Liver (tissue), 3 donors: Measurements from ENCODE around the gene AUH.

Source experiments
- EGR1 ChIP-seq, 2 donors: IDR thresholded peaks; 2 replicates each; pipeline ENCODE4 v1.6.1; 2016 to 2018; ENCODE audit warnings: antibody characterized with exemption in 2 of 2, low read depth in 2 of 2
- HNF4A ChIP-seq, 2 donors: conservative IDR thresholded peaks; 2 replicates each; pipeline ENCODE4 v1.6.1; 2016; ENCODE audit warnings: antibody characterized with exemption in 2 of 2, mild to moderate bottlenecking in 2 of 2
- HNF4G ChIP-seq: IDR thresholded peaks from 2 replicates; pipeline ENCODE4 v1.6.1; 2016; ENCODE audit warnings: antibody characterized with exemption
- JUND ChIP-seq, 2 donors: IDR thresholded peaks; 2 replicates each; pipeline ENCODE4 v1.6.1; 2016; ENCODE audit warnings: antibody characterized with exemption in 2 of 2
- NR2F2 ChIP-seq: IDR thresholded peaks from 2 replicates; pipeline ENCODE4 v1.6.1; 2016; ENCODE audit warnings: antibody characterized with exemption
- RAD21 ChIP-seq, 2 donors: IDR thresholded peaks; 2 replicates each; pipeline ENCODE4 v1.6.1; 2016; ENCODE audit warnings: antibody characterized with exemption in 2 of 2, mild to moderate bottlenecking in 2 of 2
- RXRA ChIP-seq, 2 donors: IDR thresholded peaks; 2 replicates each; pipeline ENCODE4 v1.6.1; 2017 to 2018; ENCODE audit warnings: antibody characterized with exemption in 2 of 2, mild to moderate bottlenecking in 1 of 2
- TAF1 ChIP-seq: conservative IDR thresholded peaks from 2 replicates; pipeline ENCODE4 v1.6.1; 2016; ENCODE audit warnings: antibody characterized with exemption, mild to moderate bottlenecking
- YY1 ChIP-seq: IDR thresholded peaks from 2 replicates; pipeline ENCODE4 v1.6.1; 2016; ENCODE audit warnings: antibody characterized with exemption, mild to moderate bottlenecking
- TF ChIP-seq, protein P1 (sequence below): fragments of 150-350 bp; IDR thresholded peaks from 2 replicates; pipeline ENCODE4 v1.5.1; 2017; ENCODE audit warnings: improper control_type of control experiment, low read depth, low read length; ENCODE audit not compliant: missing input control
- TF ChIP-seq, protein P2 (sequence below): IDR thresholded peaks from 2 replicates; pipeline ENCODE4 v1.6.1; 2016; ENCODE audit warnings: antibody characterized with exemption, mild to moderate bottlenecking
- donor health status: healthy.
- donor health status: healthy.

DNA sequence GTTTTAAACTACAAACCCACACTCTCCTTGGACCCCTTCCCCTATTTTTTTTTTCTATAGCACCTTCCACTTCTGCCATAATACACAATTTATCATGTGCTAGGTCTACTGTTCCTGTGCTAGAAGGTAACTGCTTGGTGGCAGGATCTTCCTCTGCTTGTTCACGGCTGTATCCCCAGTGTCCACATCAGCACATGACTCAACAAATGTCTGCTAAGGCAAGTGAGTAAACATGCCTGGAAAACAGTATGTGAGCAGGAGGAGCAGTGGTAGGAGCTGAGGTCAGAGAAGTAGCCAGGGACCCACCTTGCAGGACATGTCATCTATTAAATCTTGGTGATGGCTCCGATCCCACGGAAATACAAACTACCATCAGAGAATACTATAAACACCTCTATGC lies 79.4 kb downstream of the AUH start:
- TF ChIP-seq HNF4G (no peak), HNF4A (conservative IDR thresholded peaks at IDR 0.05) (no peak), RAD21 (IDR thresholded peaks at IDR 0.05) (no peak), TAF1 (no peak), EGR1 (IDR thresholded peaks at IDR 0.05; ENCODE audit: low read depth in 2 of 2) (no peak), JUND (IDR thresholded peaks at IDR 0.05) (no peak), YY1 (no peak), NR2F2 (no peak), RXRA (IDR thresholded peaks at IDR 0.05) (no peak)
- TF ChIP-seq, protein P1, sequence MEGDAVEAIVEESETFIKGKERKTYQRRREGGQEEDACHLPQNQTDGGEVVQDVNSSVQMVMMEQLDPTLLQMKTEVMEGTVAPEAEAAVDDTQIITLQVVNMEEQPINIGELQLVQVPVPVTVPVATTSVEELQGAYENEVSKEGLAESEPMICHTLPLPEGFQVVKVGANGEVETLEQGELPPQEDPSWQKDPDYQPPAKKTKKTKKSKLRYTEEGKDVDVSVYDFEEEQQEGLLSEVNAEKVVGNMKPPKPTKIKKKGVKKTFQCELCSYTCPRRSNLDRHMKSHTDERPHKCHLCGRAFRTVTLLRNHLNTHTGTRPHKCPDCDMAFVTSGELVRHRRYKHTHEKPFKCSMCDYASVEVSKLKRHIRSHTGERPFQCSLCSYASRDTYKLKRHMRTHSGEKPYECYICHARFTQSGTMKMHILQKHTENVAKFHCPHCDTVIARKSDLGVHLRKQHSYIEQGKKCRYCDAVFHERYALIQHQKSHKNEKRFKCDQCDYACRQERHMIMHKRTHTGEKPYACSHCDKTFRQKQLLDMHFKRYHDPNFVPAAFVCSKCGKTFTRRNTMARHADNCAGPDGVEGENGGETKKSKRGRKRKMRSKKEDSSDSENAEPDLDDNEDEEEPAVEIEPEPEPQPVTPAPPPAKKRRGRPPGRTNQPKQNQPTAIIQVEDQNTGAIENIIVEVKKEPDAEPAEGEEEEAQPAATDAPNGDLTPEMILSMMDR: no peak
- TF ChIP-seq, protein P2, sequence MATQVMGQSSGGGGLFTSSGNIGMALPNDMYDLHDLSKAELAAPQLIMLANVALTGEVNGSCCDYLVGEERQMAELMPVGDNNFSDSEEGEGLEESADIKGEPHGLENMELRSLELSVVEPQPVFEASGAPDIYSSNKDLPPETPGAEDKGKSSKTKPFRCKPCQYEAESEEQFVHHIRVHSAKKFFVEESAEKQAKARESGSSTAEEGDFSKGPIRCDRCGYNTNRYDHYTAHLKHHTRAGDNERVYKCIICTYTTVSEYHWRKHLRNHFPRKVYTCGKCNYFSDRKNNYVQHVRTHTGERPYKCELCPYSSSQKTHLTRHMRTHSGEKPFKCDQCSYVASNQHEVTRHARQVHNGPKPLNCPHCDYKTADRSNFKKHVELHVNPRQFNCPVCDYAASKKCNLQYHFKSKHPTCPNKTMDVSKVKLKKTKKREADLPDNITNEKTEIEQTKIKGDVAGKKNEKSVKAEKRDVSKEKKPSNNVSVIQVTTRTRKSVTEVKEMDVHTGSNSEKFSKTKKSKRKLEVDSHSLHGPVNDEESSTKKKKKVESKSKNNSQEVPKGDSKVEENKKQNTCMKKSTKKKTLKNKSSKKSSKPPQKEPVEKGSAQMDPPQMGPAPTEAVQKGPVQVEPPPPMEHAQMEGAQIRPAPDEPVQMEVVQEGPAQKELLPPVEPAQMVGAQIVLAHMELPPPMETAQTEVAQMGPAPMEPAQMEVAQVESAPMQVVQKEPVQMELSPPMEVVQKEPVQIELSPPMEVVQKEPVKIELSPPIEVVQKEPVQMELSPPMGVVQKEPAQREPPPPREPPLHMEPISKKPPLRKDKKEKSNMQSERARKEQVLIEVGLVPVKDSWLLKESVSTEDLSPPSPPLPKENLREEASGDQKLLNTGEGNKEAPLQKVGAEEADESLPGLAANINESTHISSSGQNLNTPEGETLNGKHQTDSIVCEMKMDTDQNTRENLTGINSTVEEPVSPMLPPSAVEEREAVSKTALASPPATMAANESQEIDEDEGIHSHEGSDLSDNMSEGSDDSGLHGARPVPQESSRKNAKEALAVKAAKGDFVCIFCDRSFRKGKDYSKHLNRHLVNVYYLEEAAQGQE: no peak
